Lower lobe of right lung (tissue), 2 donors: ENCODE results near the gene COL6A3. TPM values are rescaled to one million over a fixed set of nuclear protein-coding genes. Genes with fewer than 3 reads are reported as not detected.

ENCODE experiments used
- ATAC-seq, 2 donors: fragments of 200-7000 bp; cut with Tn5 transposase; one replicate each; pipeline ENCODE4 v1.9.1; 2020 to 2022; ENCODE audit warnings: mild to moderate bottlenecking in 2 of 2, moderate library complexity in 2 of 2
- DNase-seq: peaks from one replicate; pipeline ENCODE4 v3.0.0-alpha.2; 2020
- H3K27ac ChIP-seq: fragments of 200-600 bp; one replicate; pipeline ENCODE4 v1.8.0; 2022
- H3K27me3 ChIP-seq: fragments of 200-600 bp; one replicate; pipeline ENCODE4 v1.8.0; 2022; ENCODE audit warnings: low read depth
- H3K36me3 ChIP-seq: fragments of 200-600 bp; one replicate; pipeline ENCODE4 v1.8.0; 2022; ENCODE audit warnings: mild to moderate bottlenecking
- H3K4me1 ChIP-seq: fragments of 200-600 bp; one replicate; pipeline ENCODE4 v1.8.0; 2022
- H3K4me3 ChIP-seq: fragments of 200-600 bp; one replicate; pipeline ENCODE4 v1.8.0; 2022; ENCODE audit warnings: mild to moderate bottlenecking
- H3K9me3 ChIP-seq: fragments of 200-600 bp; one replicate; pipeline ENCODE4 v1.8.0; 2022
- intact Hi-C: fragments of 100-400 bp; cut with DNase I; formaldehyde crosslinking; loops from one replicate; pipeline ENCODE4 v1.11.0; 2022
- total RNA-seq: library from RNA; stranded (reverse); fragmentation: NEBNext Ultra II Directional; extraction: Animal tissue kit (Norgen Biotek cat#: 25700); gene quantifications from one replicate; pipeline ENCODE4 v1.2.1, GENCODE V29; 2021
- TF ChIP-seq, protein P1 (sequence below): fragments of 200-600 bp; IDR thresholded peaks from one replicate; pipeline ENCODE4 v1.8.0; 2022; ENCODE audit warnings: antibody characterized with exemption, mild to moderate bottlenecking
- donor health status: DM: no; HTN: yes; CAD: no; lungs with severe emphysema.

COL6A3 gene
- total RNA-seq, 1 donor from 2014 or later = 114 TPM

DNA sequence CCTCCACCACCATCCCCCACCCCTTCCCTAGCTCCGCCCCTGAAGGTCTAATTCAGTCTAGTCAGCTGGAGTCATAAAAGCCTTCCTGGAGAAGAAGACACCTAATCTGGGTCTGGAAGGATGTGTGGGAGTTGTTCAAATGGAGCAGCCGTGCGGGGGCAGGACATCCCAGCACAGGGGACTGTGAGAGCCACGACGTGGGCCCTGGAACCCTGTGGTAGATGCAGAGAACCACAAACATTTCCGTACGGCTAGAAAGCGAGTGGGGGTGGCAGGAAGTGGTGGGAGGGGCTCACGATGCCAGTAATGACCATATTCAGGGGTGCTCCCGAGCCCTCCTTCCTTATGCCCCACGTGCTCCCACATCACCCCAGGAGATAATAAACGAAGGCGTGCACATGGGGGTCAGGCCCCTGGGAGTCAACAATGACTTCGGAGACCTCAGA lies 20.9 kb upstream of the COL6A3 start:
- TF ChIP-seq, protein P1, sequence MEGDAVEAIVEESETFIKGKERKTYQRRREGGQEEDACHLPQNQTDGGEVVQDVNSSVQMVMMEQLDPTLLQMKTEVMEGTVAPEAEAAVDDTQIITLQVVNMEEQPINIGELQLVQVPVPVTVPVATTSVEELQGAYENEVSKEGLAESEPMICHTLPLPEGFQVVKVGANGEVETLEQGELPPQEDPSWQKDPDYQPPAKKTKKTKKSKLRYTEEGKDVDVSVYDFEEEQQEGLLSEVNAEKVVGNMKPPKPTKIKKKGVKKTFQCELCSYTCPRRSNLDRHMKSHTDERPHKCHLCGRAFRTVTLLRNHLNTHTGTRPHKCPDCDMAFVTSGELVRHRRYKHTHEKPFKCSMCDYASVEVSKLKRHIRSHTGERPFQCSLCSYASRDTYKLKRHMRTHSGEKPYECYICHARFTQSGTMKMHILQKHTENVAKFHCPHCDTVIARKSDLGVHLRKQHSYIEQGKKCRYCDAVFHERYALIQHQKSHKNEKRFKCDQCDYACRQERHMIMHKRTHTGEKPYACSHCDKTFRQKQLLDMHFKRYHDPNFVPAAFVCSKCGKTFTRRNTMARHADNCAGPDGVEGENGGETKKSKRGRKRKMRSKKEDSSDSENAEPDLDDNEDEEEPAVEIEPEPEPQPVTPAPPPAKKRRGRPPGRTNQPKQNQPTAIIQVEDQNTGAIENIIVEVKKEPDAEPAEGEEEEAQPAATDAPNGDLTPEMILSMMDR = no peak
- ATAC-seq = peak; percentile 43 to 46
- Histone ChIP-seq H3K36me3 (no peaks in the 10 kb centered on the region), H3K27ac (peak overlapping the region; percentile 36), H3K9me3 (no peaks in the 10 kb centered on the region), H3K27me3 (peaks cover 15% of the 10 kb centered on the region), H3K4me1 (peaks cover 10% of the 10 kb centered on the region), H3K4me3 (no peak overlapping the region)
- DNase-seq = no peak
- intact Hi-C loops = no loop called here

DNA sequence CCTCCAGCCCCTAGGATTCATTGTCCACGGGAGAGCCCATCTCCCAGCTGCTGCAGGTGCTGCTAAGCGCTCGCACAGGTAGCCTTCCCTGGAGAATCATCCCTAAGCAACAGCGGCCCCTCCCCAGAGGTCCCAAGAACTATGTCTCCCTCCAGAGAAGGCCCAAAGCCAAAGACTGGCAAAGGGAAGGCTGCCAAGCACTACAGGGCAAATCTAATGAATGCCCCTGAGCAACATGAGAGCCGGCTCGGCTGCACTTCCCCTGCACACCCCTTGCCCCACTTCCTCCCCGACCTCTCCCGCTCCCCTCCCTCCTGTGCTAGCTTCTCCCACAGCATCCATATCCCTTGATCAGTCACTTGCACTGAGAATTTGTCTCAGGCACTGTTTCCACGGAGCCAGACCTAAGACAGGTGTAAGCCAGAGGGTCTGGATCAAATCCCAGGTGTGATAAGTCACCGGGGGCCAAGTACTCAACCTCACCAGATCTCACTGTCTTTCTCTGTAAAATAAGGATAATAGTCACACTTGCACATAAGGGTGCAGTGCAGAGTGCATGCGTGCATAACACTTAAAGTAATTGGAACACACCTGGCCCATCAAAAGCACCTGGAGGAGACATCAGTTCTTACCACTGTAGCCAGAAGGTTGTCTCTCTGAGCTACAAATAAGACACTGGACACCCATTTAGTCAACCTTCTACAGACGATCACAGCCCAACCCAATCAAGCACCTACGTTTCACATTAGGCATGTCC lies 20.1 kb upstream of the COL6A3 start:
- H3K4me1 ChIP-seq = peaks cover 10% of the 10 kb centered on the region
- peaks cover 15% of the 10 kb centered on the region for H3K27me3 ChIP-seq
- no peak for ATAC-seq
- H3K27ac ChIP-seq = no peak overlapping the region
- DNase-seq = no peak
- H3K36me3 ChIP-seq = no peaks in the 10 kb centered on the region
- TF ChIP-seq, protein P1 = no peak
- H3K4me3 ChIP-seq = no peak overlapping the region
- no peaks in the 10 kb centered on the region for H3K9me3 ChIP-seq
- intact Hi-C loops = no loop called here

DNA sequence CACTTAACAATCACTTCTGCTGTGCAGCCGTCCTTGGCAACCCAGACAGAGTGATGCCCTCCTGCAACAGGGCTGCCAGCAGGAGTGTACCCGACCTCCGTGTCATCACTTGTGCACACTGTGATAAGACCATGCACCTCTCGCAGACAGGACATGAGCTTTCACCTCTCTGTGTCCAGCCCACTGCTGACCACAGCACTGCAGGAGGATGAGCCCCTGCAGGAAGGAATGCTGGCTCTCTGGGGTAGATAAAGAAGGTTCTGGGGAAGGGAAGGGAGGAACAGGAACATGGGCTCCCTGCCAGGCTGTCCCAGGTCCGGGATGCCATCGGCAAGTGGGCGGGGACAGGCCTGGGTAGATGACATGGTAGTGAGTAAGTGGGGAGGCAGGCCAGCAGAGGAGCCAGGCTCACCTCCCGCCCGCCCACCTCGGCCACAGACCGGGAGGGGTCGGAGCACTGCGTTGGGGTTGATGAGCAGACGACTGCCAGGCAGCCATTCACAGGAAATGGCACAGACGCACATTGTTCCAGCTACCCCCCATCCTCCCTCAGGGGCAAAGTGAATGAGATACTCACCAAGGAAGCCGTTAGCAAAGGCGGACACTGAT lies 18.6 kb upstream of the COL6A3 start:
- ATAC-seq = peak; percentile 13 to 37
- peaks cover 15% of the 10 kb centered on the region for H3K27me3 ChIP-seq
- no peak overlapping the region for H3K4me3 ChIP-seq
- H3K4me1 ChIP-seq = peaks cover 10% of the 10 kb centered on the region
- H3K36me3 ChIP-seq = no peaks in the 10 kb centered on the region
- H3K27ac ChIP-seq = no peak overlapping the region
- peak; percentile 45 for DNase-seq
- H3K9me3 ChIP-seq = no peaks in the 10 kb centered on the region
- intact Hi-C loops = no loop called here
- TF ChIP-seq, protein P1 = no peak

DNA sequence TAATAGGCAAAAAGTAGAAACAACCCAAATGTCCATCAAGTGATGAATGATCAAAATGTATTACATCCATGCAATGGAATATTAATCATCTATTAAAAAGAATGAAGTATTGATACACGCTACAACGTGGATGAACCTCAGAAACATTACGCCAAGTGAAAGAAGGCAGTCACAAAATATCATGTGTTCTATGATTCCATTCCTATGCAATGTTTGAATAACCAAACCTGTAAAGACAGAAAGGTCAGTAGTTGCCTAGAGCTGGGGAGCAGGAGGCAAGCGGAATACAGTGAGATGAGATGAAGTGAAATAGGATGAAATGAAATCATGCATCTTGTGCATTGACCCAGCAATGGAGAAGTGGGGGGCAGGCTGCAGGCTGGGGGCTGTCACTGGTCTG lies 17.9 kb upstream of the COL6A3 start:
- H3K4me1 ChIP-seq = peaks cover 10% of the 10 kb centered on the region
- TF ChIP-seq, protein P1 = no peak
- intact Hi-C loops = no loop called here
- H3K27ac ChIP-seq = no peak overlapping the region
- no peak overlapping the region for H3K4me3 ChIP-seq
- no peak for DNase-seq
- no peaks in the 10 kb centered on the region for H3K9me3 ChIP-seq
- peaks cover 15% of the 10 kb centered on the region for H3K27me3 ChIP-seq
- no peaks in the 10 kb centered on the region for H3K36me3 ChIP-seq
- ATAC-seq = no peak

DNA sequence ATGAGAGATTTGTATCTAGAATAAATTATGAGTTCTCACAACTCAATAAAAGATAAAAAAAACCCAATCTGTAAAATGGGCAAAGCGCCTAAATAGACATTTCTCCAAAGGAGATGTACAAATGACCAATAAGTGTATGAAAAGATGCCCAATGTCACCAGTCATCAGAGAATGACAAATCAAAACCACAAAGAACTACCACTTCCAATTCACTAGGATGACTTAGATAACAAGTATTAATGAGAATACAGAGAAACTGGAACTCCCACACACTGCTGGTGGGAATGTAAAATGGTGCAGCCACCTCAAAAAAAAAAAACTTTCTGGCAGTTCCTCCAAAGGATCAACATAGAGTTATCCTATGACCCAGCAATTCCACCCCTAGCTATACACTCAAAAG lies 17.4 kb upstream of the COL6A3 start:
- Histone ChIP-seq H3K36me3 (no peaks in the 10 kb centered on the region), H3K4me3 (no peak overlapping the region), H3K27me3 (peaks cover 15% of the 10 kb centered on the region), H3K9me3 (no peaks in the 10 kb centered on the region), H3K27ac (no peak overlapping the region), H3K4me1 (peaks cover 10% of the 10 kb centered on the region)
- ATAC-seq = no peak
- intact Hi-C loops = no loop called here
- TF ChIP-seq, protein P1 = no peak
- no peak for DNase-seq
